Common myeloid progenitor, CD34-positive (primary cell): ENCODE measurements around the gene UQCC2.

Source experiments
- CTCF ChIA-PET: fragments of 350-600 bp; sonication (Branson Sonifier 250); formaldehyde crosslinking; loops from one replicate; lab custom pipeline; 2021; ENCODE audit warnings: antibody characterized with exemption; lab: Charles Lee
- POLR2A ChIA-PET: fragments of 350-600 bp; sonication (Branson Sonifier 250); formaldehyde crosslinking; loops from one replicate; lab custom pipeline; 2021; ENCODE audit warnings: antibody characterized with exemption; lab: Charles Lee
- DNase-seq, 3 donors: peaks; one replicate each; pipeline versions ENCODE4 v3.0.0 to v3.0.0-alpha.2; 2013
- H3K27ac ChIP-seq, 2 experiments: 1 replicate in 1 of 2; 2 replicates in 1 of 2; pipeline ENCODE4 v1.7.0; 2013; ENCODE audit warnings: inconsistent platforms in 2 of 2, low read length in 2 of 2, mild to moderate bottlenecking in 2 of 2, low read depth in 1 of 2, moderate library complexity in 1 of 2; ENCODE audit not compliant: severe bottlenecking in 2 of 2, insufficient read depth in 1 of 2, poor library complexity in 1 of 2
- H3K27me3 ChIP-seq, 5 experiments: replicated peaks in 2 of 5; 1 replicate in 3 of 5; 2 replicates in 2 of 5; pipeline versions ENCODE4 v1.6.1 to v1.7.0; 2013; ENCODE audit warnings: low read length in 4 of 5, mild to moderate bottlenecking in 2 of 5, moderate library complexity in 2 of 5, inconsistent platforms in 1 of 5; ENCODE audit not compliant: insufficient read depth in 5 of 5, control insufficient read depth in 4 of 5
- H3K36me3 ChIP-seq, 4 experiments: 1 replicate in 2 of 4; 2 replicates in 2 of 4; pipeline versions ENCODE4 v1.6.1 to v1.7.0; 2013; ENCODE audit warnings: low read length in 3 of 4, control low read depth in 1 of 4, mild to moderate bottlenecking in 1 of 4; ENCODE audit not compliant: control insufficient read depth in 4 of 4, insufficient read depth in 4 of 4
- H3K4me1 ChIP-seq, 4 experiments: 1 replicate in 3 of 4; 2 replicates in 1 of 4; pipeline versions ENCODE4 v1.6.1 to v1.7.1; 2013; ENCODE audit warnings: low read length in 3 of 4, mild to moderate bottlenecking in 3 of 4, control low read depth in 1 of 4, inconsistent platforms in 1 of 4, moderate library complexity in 1 of 4; ENCODE audit not compliant: control insufficient read depth in 4 of 4, insufficient read depth in 4 of 4; ENCODE audit errors: control extremely low read depth in 1 of 4
- H3K4me3 ChIP-seq, 7 experiments: 1 replicate in 4 of 7; 2 replicates in 3 of 7; pipeline versions ENCODE4 v1.5.1 to v1.7.0; 2013; ENCODE audit warnings: mild to moderate bottlenecking in 7 of 7, low read length in 6 of 7, moderate library complexity in 6 of 7, inconsistent platforms in 2 of 7, low read depth in 2 of 7, control low read depth in 1 of 7; ENCODE audit not compliant: insufficient read depth in 4 of 7, control insufficient read depth in 1 of 7; ENCODE audit errors: extremely low read depth in 1 of 7
- H3K9me3 ChIP-seq, 5 experiments: 1 replicate in 4 of 5; 2 replicates in 1 of 5; pipeline versions ENCODE4 v1.6.1 to v1.7.1; 2013; ENCODE audit warnings: low read length in 4 of 5, mild to moderate bottlenecking in 2 of 5, inconsistent platforms in 1 of 5, low read depth in 1 of 5, moderate library complexity in 1 of 5; ENCODE audit not compliant: control insufficient read depth in 4 of 5, insufficient read depth in 2 of 5; ENCODE audit errors: control extremely low read depth in 1 of 5
- WGBS: methylation state at CpG from one replicate; pipeline ENCODE4 v1.1.5; 2013; ENCODE audit not compliant: insufficient coverage; 5-methylcytosine and 5-hydroxymethylcytosine counted together

UQCC2 gene

GRCh38 chr6:33697845-33698244 lies 13.7 kb downstream of the UQCC2 start:
- ChIA-PET POLR2A (interaction anchor here (1.6 kb wide), 1 partner anchor 108 kb away, joined by 4 read pairs; no protein-coding TSS in a partner anchor), CTCF (interaction anchor here (0.9 to 2.5 kb wide), 16 partner anchors 11 to 119 kb away, joined by 3 to 18 read pairs (median 5); partner anchors contain the start of genes BAK1 and UQCC2)
- Histone ChIP-seq H3K27me3 (no peaks in the 10 kb centered on the region), H3K36me3 (peaks cover 0 to 50% (median 1%) of the 10 kb centered on the region in 4 experiments), H3K4me3 (no peak overlapping the region), H3K27ac (peak overlapping the region; percentile 36 to 55), H3K9me3 (no peaks in the 10 kb centered on the region), H3K4me1 (peaks cover 7 to 76% (median 68%) of the 10 kb centered on the region in 4 experiments)
- no peak for DNase-seq
- WGBS = 95% methylated on average over 6 of the region's 10 CpGs

GRCh38 chr6:33696548-33697518 lies 14.7 kb downstream of the UQCC2 start:
- 21% methylated on average over 13 of the region's 15 CpGs for WGBS
- DNase-seq = peak; percentile 79 to 95 (median 95)

GRCh38 chr6:33696076-33696475 lies 15.4 kb downstream of the UQCC2 start:
- Histone ChIP-seq H3K36me3 (peaks cover 0 to 44% (median 3%) of the 10 kb centered on the region in 4 experiments), H3K4me1 (peaks cover 7 to 89% (median 81%) of the 10 kb centered on the region in 4 experiments), H3K4me3 (no peak overlapping the region), H3K27ac (peak overlapping the region; percentile 36 to 55), H3K9me3 (no peaks in the 10 kb centered on the region), H3K27me3 (no peaks in the 10 kb centered on the region)
- no peak for DNase-seq
- ChIA-PET POLR2A (no interaction called here), CTCF (interaction anchor here (1.4 to 2.5 kb wide), 4 partner anchors 10 to 110 kb away, joined by 4 to 18 read pairs (median 9); no protein-coding TSS in a partner anchor)
- 86% methylated on average over 6 of the region's 10 CpGs for WGBS

More at GRCh38 chr6:33696548-33697518, 14.7 kb downstream of the UQCC2 start:
- H3K27ac ChIP-seq = peak overlapping the region; percentile 36 to 55
- H3K4me1 ChIP-seq = peaks cover 7 to 87% (median 78%) of the 10 kb centered on the region in 4 experiments
- H3K36me3 ChIP-seq = peaks cover 0 to 50% (median 1%) of the 10 kb centered on the region in 4 experiments
- peak overlapping the region in 3 of 7 experiments; percentile 28 to 39 (median 33) for H3K4me3 ChIP-seq
- CTCF ChIA-PET = interaction anchor here (0.6 to 2.5 kb wide), 17 partner anchors 9 to 132 kb away, joined by 3 to 18 read pairs (median 5); partner anchors contain the start of gene UQCC2
- H3K27me3 ChIP-seq = no peaks in the 10 kb centered on the region
- no peaks in the 10 kb centered on the region for H3K9me3 ChIP-seq
- POLR2A ChIA-PET = interaction anchor here (0.6 to 1.6 kb wide), 2 partner anchors 107 to 126 kb away, joined by 3 to 4 read pairs; no protein-coding TSS in a partner anchor

- Histone ChIP-seq H3K27me3 (no peaks in the 10 kb centered on the region), H3K4me1 (peaks cover 7 to 86% (median 80%) of the 10 kb centered on the region in 4 experiments), H3K27ac (peak overlapping the region in 1 of 2 experiments; percentile 41), H3K4me3 (no peak overlapping the region), H3K9me3 (no peaks in the 10 kb centered on the region), H3K36me3 (peaks cover 0 to 38% (median 5%) of the 10 kb centered on the region in 4 experiments)
- WGBS = 96% methylated on average over 16 of the region's 16 CpGs
- CTCF ChIA-PET = interaction anchor here (0.9 to 3.1 kb wide), 6 partner anchors 7 to 107 kb away, joined by 3 to 18 read pairs (median 6); no protein-coding TSS in a partner anchor
- POLR2A ChIA-PET = no interaction called here
- DNase-seq = peak in 1 of 3 donors; percentile 12
Measured at GRCh38 chr6:33695451-33695887, 16.0 kb downstream of the UQCC2 start.

- POLR2A ChIA-PET = interaction anchor here (0.6 to 1.1 kb wide), 2 partner anchors 43 to 103 kb away, joined by 3 read pairs; no protein-coding TSS in a partner anchor
- no peaks in the 10 kb centered on the region for H3K27me3 ChIP-seq
- CTCF ChIA-PET = interaction anchor here (0.9 to 3.1 kb wide), 6 partner anchors 8 to 107 kb away, joined by 3 to 16 read pairs (median 4); no protein-coding TSS in a partner anchor
- peaks cover 0 to 35% (median 5%) of the 10 kb centered on the region in 4 experiments for H3K36me3 ChIP-seq
- peak overlapping the region in 1 of 2 experiments; percentile 47 for H3K27ac ChIP-seq
- no peaks in the 10 kb centered on the region for H3K9me3 ChIP-seq
- 80% methylated on average over 4 of the region's 5 CpGs for WGBS
- H3K4me1 ChIP-seq = peaks cover 7 to 81% (median 76%) of the 10 kb centered on the region in 4 experiments
- peak overlapping the region in 2 of 7 experiments; percentile 14 to 31 for H3K4me3 ChIP-seq
- no peak for DNase-seq
Measured at GRCh38 chr6:33694977-33695376, 16.5 kb downstream of the UQCC2 start.

- DNase-seq = peak; percentile 50 to 93 (median 87)
- peaks cover 0 to 32% (median 5%) of the 10 kb centered on the region in 4 experiments for H3K36me3 ChIP-seq
- ChIA-PET POLR2A (interaction anchor here (0.5 to 1.4 kb wide), 4 partner anchors 42 to 102 kb away, joined by 3 to 4 read pairs (median 4); no protein-coding TSS in a partner anchor), CTCF (interaction anchor here (0.6 to 3.1 kb wide), 10 partner anchors 8 to 390 kb away, joined by 3 to 16 read pairs (median 4); no protein-coding TSS in a partner anchor)
- peaks cover 7 to 77% (median 74%) of the 10 kb centered on the region in 4 experiments for H3K4me1 ChIP-seq
- H3K27ac ChIP-seq = peak overlapping the region in 1 of 2 experiments; percentile 47
- whole genome bisulfite sequencing = 17% methylated on average over 4 of the region's 19 CpGs
- no peaks in the 10 kb centered on the region for H3K9me3 ChIP-seq
- H3K27me3 ChIP-seq = no peaks in the 10 kb centered on the region
- H3K4me3 ChIP-seq = peak overlapping the region in 2 of 7 experiments; percentile 14 to 31
Measured at GRCh38 chr6:33694401-33694931, 17.0 kb downstream of the UQCC2 start.
